GM12878 (cell line): Measurements from ENCODE around the gene PLCB2. TPM values are rescaled to one million over a fixed set of nuclear protein-coding genes. Genes with fewer than 3 reads are reported as not detected.

Experiments
- ATAC-seq: fragments of 200-7000 bp; cut with Tn5 transposase; 3 replicates; pipeline ENCODE4 v1.9.1; 2020; ENCODE audit warnings: mild to moderate bottlenecking, moderate library complexity
- BruUV-seq: library from RNA; stranded (reverse); fragments of 400-500 nt; replicated peaks from 2 replicates; lab custom pipeline; 2021; lab: Mats Ljungman, UMichigan
- CTCF ChIA-PET: fragments of 300-600 bp; sonication (Branson Sonifier 250); formaldehyde crosslinking; extraction: SDS; loops from one replicate; lab custom pipeline; 2021; ENCODE audit warnings: inconsistent platforms; lab: Yijun Ruan, JAX
- POLR2A ChIA-PET: fragments of 350-600 bp; formaldehyde crosslinking; extraction: SDS; loops from one replicate; lab custom pipeline; 2021; ENCODE audit warnings: inconsistent platforms; lab: Charles Lee
- RAD21 ChIA-PET: fragments of 300-600 bp; sonication (Branson Sonifier 250); formaldehyde crosslinking; loops from one replicate; lab custom pipeline; 2023; ENCODE audit warnings: antibody characterized with exemption; ENCODE audit not compliant: unreplicated experiment; lab: Charles Lee
- SMC1A ChIA-PET: fragments of 300-600 bp; sonication (Branson Sonifier 250); formaldehyde crosslinking; loops from one replicate; lab custom pipeline; 2023; ENCODE audit not compliant: unreplicated experiment, uncharacterized antibody; lab: Charles Lee
- DNase-seq: peaks from one replicate; pipeline ENCODE4 v3.0.0-alpha.2; 2011; ENCODE audit warnings: low read depth, low spot score
- FAIRE-seq: peaks from 3 replicates; lab custom pipeline; 2011; peaks lifted over from hg19 to GRCh38; lab: Jason Lieb, UNC
- H2AFZ ChIP-seq: 2 replicates; pipeline ENCODE4 v1.6.0; 2011; ENCODE audit warnings: low read depth, low read length, control low read depth; ENCODE audit not compliant: control insufficient read depth
- H3K27ac ChIP-seq: 2 replicates; pipeline ENCODE4 v1.5.1; 2011; ENCODE audit warnings: control low read depth; ENCODE audit not compliant: control insufficient read depth, insufficient read depth
- H3K27me3 ChIP-seq, 2 experiments: replicated peaks in 1 of 2; 2 replicates each; pipeline versions ENCODE4 v1.6.0 to v1.6.1; 2011; ENCODE audit warnings: low read length in 1 of 2; ENCODE audit not compliant: control insufficient read depth in 2 of 2, insufficient read depth in 2 of 2
- H3K36me3 ChIP-seq, 2 experiments: 2 replicates each; pipeline ENCODE4 v1.5.1; 2011; ENCODE audit warnings: low read length in 1 of 2; ENCODE audit not compliant: control insufficient read depth in 2 of 2, insufficient read depth in 2 of 2
- H3K4me1 ChIP-seq: 2 replicates; pipeline ENCODE4 v1.6.1; 2011; ENCODE audit warnings: mild to moderate bottlenecking, low read length, moderate library complexity, mixed read lengths; ENCODE audit not compliant: control insufficient read depth, insufficient read depth
- H3K4me2 ChIP-seq: 2 replicates; pipeline ENCODE4 v1.6.0; 2011; ENCODE audit warnings: control low read depth; ENCODE audit not compliant: control insufficient read depth, insufficient read depth
- H3K4me3 ChIP-seq: fragments of 200-600 bp; sonication (generic); 2 replicates; pipeline ENCODE4 v1.5.1; 2016
- H3K79me2 ChIP-seq: 2 replicates; pipeline ENCODE4 v1.6.0; 2011; ENCODE audit warnings: low read length; ENCODE audit not compliant: control insufficient read depth, insufficient read depth
- H3K9ac ChIP-seq: 2 replicates; pipeline ENCODE4 v1.8.0; 2011; ENCODE audit warnings: low read length, control low read depth, mixed read lengths; ENCODE audit not compliant: control insufficient read depth, insufficient read depth
- H3K9me3 ChIP-seq: replicated peaks from 3 replicates; pipeline ENCODE4 v1.5.1; 2011; ENCODE audit warnings: mild to moderate bottlenecking, low read length; ENCODE audit not compliant: control insufficient read depth, insufficient read depth
- H4K20me1 ChIP-seq: 2 replicates; pipeline ENCODE4 v1.6.0; 2011; ENCODE audit not compliant: control insufficient read depth, insufficient read depth
- BCL3 ChIP-seq: IDR thresholded peaks from 2 replicates; pipeline ENCODE4 v1.6.1; 2011; ENCODE audit warnings: borderline replicate concordance, low read depth, mild to moderate bottlenecking, moderate library complexity, low read length; ENCODE audit not compliant: insufficient read depth, poor library complexity, severe bottlenecking
- E2F4 ChIP-seq: IDR thresholded peaks from 2 replicates; pipeline ENCODE4 v1.6.1; 2012; ENCODE audit warnings: low read depth, low read length, improper control_type of control experiment
- ELK1 ChIP-seq: IDR thresholded peaks from 2 replicates; pipeline ENCODE4 v1.6.1; 2012; ENCODE audit warnings: low read depth, low read length, improper control_type of control experiment
- FOXK2 ChIP-seq: fragments of 450-650 bp; IDR thresholded peaks from 2 replicates; pipeline ENCODE4 v1.6.1; 2017; ENCODE audit warnings: mild to moderate bottlenecking, moderate library complexity
- IKZF2 ChIP-seq, 2 experiments: fragments of 450-650 bp; IDR thresholded peaks; 2 replicates each; pipeline ENCODE4 v1.6.1; 2017; ENCODE audit warnings: mild to moderate bottlenecking in 2 of 2, moderate library complexity in 2 of 2
- MEF2A ChIP-seq: IDR thresholded peaks from 2 replicates; pipeline ENCODE4 v1.6.1; 2011; ENCODE audit warnings: low read depth, mild to moderate bottlenecking, low read length, moderate library complexity; ENCODE audit not compliant: insufficient read depth
- MYC ChIP-seq: IDR thresholded peaks from 2 replicates; pipeline ENCODE4 v1.6.1; 2011; ENCODE audit warnings: mild to moderate bottlenecking, low read length, moderate library complexity, inconsistent platforms; ENCODE audit not compliant: insufficient read depth, insufficient replicate concordance, insufficient read length, severe bottlenecking
- RAD21 ChIP-seq: IDR thresholded peaks from 2 replicates; pipeline ENCODE4 v1.6.1; 2011; ENCODE audit warnings: mild to moderate bottlenecking, low read depth, low read length, moderate library complexity; ENCODE audit not compliant: insufficient read depth
- RAD51 ChIP-seq: fragments of 450-650 bp; IDR thresholded peaks from 2 replicates; pipeline ENCODE4 v1.6.1; 2016; ENCODE audit warnings: moderate library complexity, mild to moderate bottlenecking, inconsistent platforms
- SMAD1 ChIP-seq: fragments of 450-650 bp; IDR thresholded peaks from 2 replicates; pipeline ENCODE4 v1.6.1; 2018; ENCODE audit warnings: mild to moderate bottlenecking, low read depth; ENCODE audit not compliant: partially characterized antibody
- SREBF2 ChIP-seq: IDR thresholded peaks from 2 replicates; pipeline ENCODE4 v1.6.1; 2012; ENCODE audit warnings: mild to moderate bottlenecking, low read length
- SRF ChIP-seq, 2 experiments: IDR thresholded peaks; 2 replicates each; pipeline ENCODE4 v1.6.1; 2011; ENCODE audit warnings: low read depth in 2 of 2, low read length in 2 of 2, mild to moderate bottlenecking in 1 of 2, moderate library complexity in 1 of 2
- USF1 ChIP-seq: IDR thresholded peaks from 2 replicates; pipeline ENCODE4 v1.6.1; 2011; ENCODE audit warnings: borderline replicate concordance, low read depth, mild to moderate bottlenecking, moderate library complexity, mixed read lengths, low read length; ENCODE audit not compliant: insufficient read depth; ENCODE audit errors: extremely low read length
- ZBED1 ChIP-seq: IDR thresholded peaks from 2 replicates; pipeline ENCODE4 v1.6.1; 2016; ENCODE audit warnings: borderline replicate concordance
- WGBS: methylation state at CpG from one replicate; pipeline ENCODE4 v1.1.6; 2016; ENCODE audit warnings: low lambda C conversion rate; ENCODE audit not compliant: insufficient replicate concordance, insufficient coverage; ENCODE audit errors: missing lambda C conversion rate; 5-methylcytosine and 5-hydroxymethylcytosine counted together
- in situ Hi-C: fragments of 300-500 bp; cut with MboI; formaldehyde crosslinking; loops from 9 replicates; pipeline ENCODE4 v1.14.3; 2018; ENCODE audit warnings: mixed read lengths
- intact Hi-C: fragments of 100-400 bp; cut with micrococcal nuclease; formaldehyde crosslinking; loops from one replicate; pipeline ENCODE4 v1.14.2; 2022; ENCODE audit not compliant: unreplicated experiment
- polyA plus RNA-seq, 11 experiments: library from polyadenylated mRNA; depleted of rRNA in 4 of 11; unstranded in 6 of 11; stranded (reverse) in 5 of 11; fragments of >200 nt; fragmentation: Nextera tagmentation in 4 of 11; fragmentation: Illumina TruSeq in 1 of 11; extraction: Ambion mirVana in 4 of 11; extraction: Trizol in 1 of 11; gene quantifications; 1 replicate in 1 of 11; 2 replicates in 10 of 11; pipeline versions ENCODE4 v1.2.1 to v1.2.3, GENCODE V29; 2011 to 2016; ENCODE audit warnings: inconsistent platforms in 2 of 11, missing spikeins in 2 of 11, low read depth in 1 of 11
- total RNA-seq, 4 experiments: library from RNA; depleted of rRNA in 3 of 4; stranded (reverse); fragments of >200 nt in 3 of 4; fragmentation: Illumina TruSeq in 1 of 4; extraction: Trizol in 1 of 4; gene quantifications; 2 replicates each; pipeline versions ENCODE4 v1.2.1 to v1.2.3, GENCODE V29; 2013 to 2021

PLCB2 gene
- total and polyA plus RNA-seq, 10 of the 15 experiments (the other 5 are each of a cell fraction or from before 2014, with no cell fraction given): 1.2 to 39.4 (median 10.7) TPM

- TF ChIP-seq IKZF2 (IDR thresholded peaks at IDR 0.05): no peak
- no peak for TF ChIP-seq E2F4
- no peak for TF ChIP-seq RAD21
- no peak for TF ChIP-seq FOXK2
- no peak for TF ChIP-seq MYC
- TF ChIP-seq SREBF2: no peak
Measured at GRCh38 chr15:40323953-40324937, 16.5 kb upstream of the PLCB2 start (continued).

GRCh38 chr15:40323239-40323952 is 15.7 kb upstream of the PLCB2 start, which contains the start of gene INAFM2:
Gene INAFM2 (plus strand): TSS chr15:40323692. CDS start chr15:40324056, 364 bp downstream.
- FAIRE-seq (peak; percentile 44), ATAC-seq (peak; percentile 92), DNase-seq (peak; percentile 48)
- peak within 1 kb of the TSS; percentile 44; the same call in 1 of the 2 replicates for H3K9ac ChIP-seq
- H3K36me3 ChIP-seq: no peaks in the 10 kb centered on the region
- peak within 1 kb of the TSS; percentile 68 for H2AFZ ChIP-seq
- H3K4me2 ChIP-seq: peak within 1 kb of the TSS; percentile 86
- no TSS peak for BruUV-seq
- H3K4me3 ChIP-seq: peak within 1 kb of the TSS; percentile 72
- ChIA-PET CTCF (interaction anchor here (0.9 to 17.6 kb wide), 10 partner anchors 9 to 106 kb away, joined by 3 to 336 read pairs (median 5); partner anchors contain the start of genes CCDC9B, KNSTRN and PLCB2), SMC1A (interaction anchor here (1.0 to 1.5 kb wide), 6 partner anchors 14 to 459 kb away, joined by 3 to 11 read pairs (median 3); partner anchors contain the start of gene PLCB2), POLR2A (interaction anchor here (0.9 to 1.0 kb wide), 2 partner anchors 10 to 13 kb away, joined by 3 read pairs; no protein-coding TSS in a partner anchor), RAD21 (interaction anchor here (0.6 to 2.6 kb wide), 4 partner anchors 11 to 534 kb away, joined by 3 to 30 read pairs (median 4); no protein-coding TSS in a partner anchor)
- no peaks in the 10 kb centered on the region for H3K79me2 ChIP-seq
- in situ Hi-C loops (no loop called here), intact Hi-C loops (no loop called here)
- H3K27me3 ChIP-seq: no peaks in the 10 kb centered on the region
- H3K4me1 ChIP-seq: peaks cover 5% of the 10 kb centered on the region
- no peaks in the 10 kb centered on the region for H4K20me1 ChIP-seq
- H3K27ac ChIP-seq: no peak within 1 kb of the TSS
- H3K9me3 ChIP-seq: no peaks in the 10 kb centered on the region
- WGBS: 1% methylated on average over 68 of the region's 103 CpGs
- TF ChIP-seq RAD51 (no peak), SRF (IDR thresholded peaks at IDR 0.05; ENCODE audit: low read depth in 2 of 2, low read length in 2 of 2) (peak; percentile 72 to 77; a peak in 3 of 4 replicates), MEF2A (0 out of 2 replicates have a peak, but pooled peaks have one; percentile 40), ELK1 (peak; percentile 91), SMAD1 (no peak), IKZF2 (IDR thresholded peaks at IDR 0.05) (no peak), BCL3 (no peak), ZBED1 (no peak), USF1 (no peak)
